HEK293 (cell line): ENCODE measurements around the gene SIRPB1.

Source experiments
- CTCF ChIA-PET: fragments of 350-600 bp; formaldehyde crosslinking; extraction: SDS; loops from one replicate; lab custom pipeline; 2021; ENCODE audit warnings: antibody characterized with exemption; lab: Yijun Ruan, JAX
- POLR2A ChIA-PET: fragments of 300-600 bp; formaldehyde crosslinking; extraction: SDS; loops from one replicate; lab custom pipeline; 2020; ENCODE audit warnings: antibody characterized with exemption, inconsistent platforms; lab: Yijun Ruan, JAX
- H3K27ac ChIP-seq: fragments of 200-500 bp; sonication (Bioruptor generic); 2 replicates; pipeline ENCODE4 v1.5.1; 2014; ENCODE audit warnings: low read depth, low read length, control low read depth, inconsistent platforms; ENCODE audit errors: extremely low read depth
- H3K36me3 ChIP-seq, 2 experiments: fragments of 200-500 bp in 1 of 2; sonication (Bioruptor generic) in 1 of 2; 1 replicate in 1 of 2; 2 replicates in 1 of 2; pipeline ENCODE4 v1.5.1; 2014 to 2017; ENCODE audit warnings: inconsistent platforms in 2 of 2, low read length in 2 of 2; ENCODE audit not compliant: control insufficient read depth in 2 of 2, insufficient read depth in 1 of 2
- H3K4me1 ChIP-seq: fragments of 200-500 bp; sonication (Bioruptor generic); 2 replicates; pipeline ENCODE4 v1.5.1; 2014; ENCODE audit warnings: mild to moderate bottlenecking, low read length, inconsistent platforms; ENCODE audit not compliant: control insufficient read depth, insufficient read depth
- H3K4me3 ChIP-seq: 2 replicates; pipeline ENCODE4 v1.5.1; 2011; ENCODE audit warnings: low read depth, mild to moderate bottlenecking, control low read depth, low read length, moderate library complexity
- H3K9me3 ChIP-seq: fragments of 200-500 bp; sonication (Bioruptor generic); 2 replicates; pipeline ENCODE4 v1.5.1; 2014; ENCODE audit warnings: low read depth, low read length, inconsistent platforms; ENCODE audit not compliant: control insufficient read depth, insufficient read depth
- KLF16 ChIP-seq: fragments of 450-650 bp; formaldehyde crosslinking; IDR thresholded peaks from 2 replicates; pipeline ENCODE4 v1.5.1; 2017; ENCODE audit warnings: missing biosample characterization, missing genetic modification characterization
- RBAK ChIP-seq: fragments of 450-650 bp; formaldehyde crosslinking; IDR thresholded peaks from 2 replicates; pipeline ENCODE4 v1.5.1; 2016; ENCODE audit warnings: missing biosample characterization, missing genetic modification characterization
- ZFP69B ChIP-seq: fragments of 450-650 bp; formaldehyde crosslinking; IDR thresholded peaks from 2 replicates; pipeline ENCODE4 v1.5.1; 2016; ENCODE audit warnings: missing biosample characterization, missing genetic modification characterization
- ZNF280D ChIP-seq: fragments of 450-650 bp; formaldehyde crosslinking; IDR thresholded peaks from 2 replicates; pipeline ENCODE4 v1.5.1; 2016; ENCODE audit warnings: missing biosample characterization, missing genetic modification characterization
- ZNF354C ChIP-seq: fragments of 450-650 bp; formaldehyde crosslinking; IDR thresholded peaks from 2 replicates; pipeline ENCODE4 v1.5.1; 2016; ENCODE audit warnings: missing biosample characterization, missing genetic modification characterization, low read depth, borderline replicate concordance
- ZNF398 ChIP-seq: fragments of 450-650 bp; formaldehyde crosslinking; IDR thresholded peaks from 2 replicates; pipeline ENCODE4 v1.5.1; 2017; ENCODE audit warnings: missing biosample characterization, missing genetic modification characterization
- ZNF423 ChIP-seq: fragments of 450-650 bp; formaldehyde crosslinking; IDR thresholded peaks from 2 replicates; pipeline ENCODE4 v1.5.1; 2016; ENCODE audit warnings: missing biosample characterization, missing genetic modification characterization
- ZNF510 ChIP-seq: fragments of 450-650 bp; formaldehyde crosslinking; IDR thresholded peaks from 2 replicates; pipeline ENCODE4 v1.5.1; 2018; ENCODE audit warnings: mild to moderate bottlenecking, missing genetic modification characterization, missing biosample characterization; ENCODE audit not compliant: insufficient replicate concordance
- ZNF639 ChIP-seq: fragments of 450-650 bp; formaldehyde crosslinking; IDR thresholded peaks from 2 replicates; pipeline ENCODE4 v1.5.1; 2016; ENCODE audit warnings: missing biosample characterization, missing genetic modification characterization
- ZNF785 ChIP-seq: fragments of 450-650 bp; formaldehyde crosslinking; IDR thresholded peaks from 2 replicates; pipeline ENCODE4 v1.5.1; 2016; ENCODE audit warnings: missing biosample characterization, missing genetic modification characterization
- ZNF791 ChIP-seq: fragments of 450-650 bp; formaldehyde crosslinking; IDR thresholded peaks from 2 replicates; pipeline ENCODE4 v1.5.1; 2016; ENCODE audit warnings: missing biosample characterization, missing genetic modification characterization
- ZSCAN5A ChIP-seq: fragments of 450-650 bp; formaldehyde crosslinking; IDR thresholded peaks from 2 replicates; pipeline ENCODE4 v1.5.1; 2016; ENCODE audit warnings: missing biosample characterization, missing genetic modification characterization

The SIRPB1 gene

GRCh38 chr20:1652960-1653359 is 33.2 kb upstream of the SIRPB1 start (continued):
- TF ChIP-seq ZNF398 (no peak), ZNF423 (no peak), ZNF510 (tag by site-specific recombination) (no peak)

- POLR2A ChIA-PET: no interaction called here
- CTCF ChIA-PET: no interaction called here
Observed at GRCh38 chr20:1652104-1652503, 32.3 kb upstream of the SIRPB1 start.

GRCh38 chr20:1651268-1652058 is 31.7 kb upstream of the SIRPB1 start:
- POLR2A ChIA-PET: no interaction called here
- TF ChIP-seq ZSCAN5A (tag by site-specific recombination): no peak

More at GRCh38 chr20:1652104-1652503, 32.3 kb upstream of the SIRPB1 start:
- Histone ChIP-seq H3K36me3 (no peaks in the 10 kb centered on the region), H3K27ac (no peak overlapping the region), H3K4me1 (peaks cover 3% of the 10 kb centered on the region), H3K4me3 (no peak overlapping the region), H3K9me3 (no peaks in the 10 kb centered on the region)
- no peak for TF ChIP-seq ZNF280D (tag by site-specific recombination)
- TF ChIP-seq KLF16 (tag by site-specific recombination): no peak
- no peak for TF ChIP-seq ZNF785 (tag by site-specific recombination)
- no peak for TF ChIP-seq ZNF791 (tag by site-specific recombination)
- TF ChIP-seq RBAK (tag by site-specific recombination): no peak
- no peak for TF ChIP-seq ZNF354C (tag by site-specific recombination)
- no peak for TF ChIP-seq ZNF639 (tag by site-specific recombination)
- TF ChIP-seq ZFP69B: no peak

More at GRCh38 chr20:1651268-1652058, 31.7 kb upstream of the SIRPB1 start:
- CTCF ChIA-PET: interaction anchor here (0.6 kb wide), 2 partner anchors 10 to 40 kb away, joined by 3 read pairs; no protein-coding TSS in a partner anchor
- Histone ChIP-seq H3K27ac (no peak overlapping the region), H3K9me3 (no peaks in the 10 kb centered on the region), H3K36me3 (no peaks in the 10 kb centered on the region), H3K4me3 (no peak overlapping the region), H3K4me1 (peaks cover 3% of the 10 kb centered on the region)
